Activated CD8-positive, alpha-beta T cell treated with anti-CD3 and anti-CD28 coated beads, Interleukin-2, amount 10 ng/mL, durations not matched to agents 7 days and 5 days (primary cell): ENCODE measurements around the gene RBFOX1. TPM values are rescaled to one million over a fixed set of nuclear protein-coding genes. Genes with fewer than 3 reads are reported as not detected.

Experiments
- ATAC-seq: fragments of 150-1000 bp; cut with Tn5 transposase; one replicate; pipeline ENCODE4 v1.10.0; 2021; ENCODE audit warnings: moderate library complexity
- CTCF ChIA-PET: fragments of 350-600 bp; sonication (Branson Sonifier 250); formaldehyde crosslinking; loops from one replicate; lab custom pipeline; 2021; ENCODE audit warnings: antibody characterized with exemption; lab: Charles Lee
- POLR2A ChIA-PET: fragments of 350-600 bp; sonication (Branson Sonifier 250); formaldehyde crosslinking; loops from one replicate; lab custom pipeline; 2021; ENCODE audit warnings: antibody characterized with exemption; lab: Charles Lee
- DNase-seq: peaks from one replicate; pipeline ENCODE4 v3.0.0-alpha.2; 2020
- H3K27ac Mint-ChIP-seq: one replicate; pipeline ENCODE4 v1.8.0; 2021; ENCODE audit warnings: mild to moderate bottlenecking, mixed read lengths
- H3K27me3 Mint-ChIP-seq: one replicate; pipeline ENCODE4 v1.8.0; 2021; ENCODE audit warnings: low read depth, mixed read lengths
- H3K36me3 Mint-ChIP-seq: one replicate; pipeline ENCODE4 v1.8.0; 2021; ENCODE audit warnings: low read depth, mixed read lengths
- H3K4me1 Mint-ChIP-seq: one replicate; pipeline ENCODE4 v1.8.0; 2021; ENCODE audit warnings: low read depth, mixed read lengths
- H3K4me3 Mint-ChIP-seq: one replicate; pipeline ENCODE4 v1.8.0; 2021; ENCODE audit warnings: mild to moderate bottlenecking, mixed read lengths
- H3K9me3 Mint-ChIP-seq: one replicate; pipeline ENCODE4 v1.8.0; 2022; ENCODE audit warnings: mixed read lengths; ENCODE audit not compliant: insufficient read depth
- total RNA-seq, 2 experiments: library from RNA; stranded (reverse); gene quantifications; one replicate each; pipeline ENCODE4 v1.2.3, GENCODE V29; 2021

Gene RBFOX1
- total RNA-seq, 2 experiments from 2014 or later: not detected

GRCh38 chr16:7644176-7644575, 311.5 kb downstream of the RBFOX1 start:
- Mint-ChIP-seq H3K27me3 (no peaks in the 10 kb centered on the region), H3K36me3 (no peaks in the 10 kb centered on the region), H3K4me1 (no peaks in the 10 kb centered on the region), H3K4me3 (no peak overlapping the region), H3K27ac (no peak overlapping the region), H3K9me3 (peaks cover 17% of the 10 kb centered on the region)
- CTCF ChIA-PET: no interaction called here
- DNase-seq (no peak), ATAC-seq (no peak)
- POLR2A ChIA-PET: no interaction called here

DNA sequence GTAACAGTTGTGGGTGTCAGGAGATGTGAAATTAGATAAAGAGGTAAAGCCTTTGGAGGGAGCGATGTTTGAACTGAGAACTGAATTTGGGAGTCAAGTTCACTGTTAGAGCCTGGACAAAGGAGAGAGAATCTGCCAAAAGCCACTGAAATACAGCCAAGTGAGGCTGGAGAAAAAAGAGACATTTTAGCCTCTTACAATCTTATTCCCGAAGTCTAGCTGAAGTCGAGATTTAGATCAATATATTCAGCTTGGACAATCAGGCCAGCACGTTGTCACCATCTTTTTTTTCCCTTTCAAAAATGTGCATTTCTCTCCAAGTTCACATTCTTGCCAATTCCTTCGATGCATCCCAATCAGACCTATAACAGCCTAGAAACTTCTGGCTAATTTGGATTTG, 312.2 kb downstream of the RBFOX1 start:
- POLR2A ChIA-PET: no interaction called here
- H3K4me3 Mint-ChIP-seq: no peak overlapping the region

GRCh38 chr16:7646821-7647500, 314.3 kb downstream of the RBFOX1 start:
- ChIA-PET CTCF (no interaction called here), POLR2A (no interaction called here)
- no peaks in the 10 kb centered on the region for H3K4me1 Mint-ChIP-seq
- DNase-seq (no peak), ATAC-seq (no peak)
- no peak overlapping the region for H3K4me3 Mint-ChIP-seq
- H3K27ac Mint-ChIP-seq: no peak overlapping the region
- no peaks in the 10 kb centered on the region for H3K36me3 Mint-ChIP-seq
- no peaks in the 10 kb centered on the region for H3K27me3 Mint-ChIP-seq
- peaks cover 22% of the 10 kb centered on the region for H3K9me3 Mint-ChIP-seq

More for the DNA sequence above, 312.2 kb downstream of the RBFOX1 start:
- Mint-ChIP-seq H3K27me3 (no peaks in the 10 kb centered on the region), H3K9me3 (peaks cover 17% of the 10 kb centered on the region), H3K27ac (no peak overlapping the region), H3K36me3 (no peaks in the 10 kb centered on the region), H3K4me1 (no peaks in the 10 kb centered on the region)
- CTCF ChIA-PET: no interaction called here
- DNase-seq: no peak
- ATAC-seq: no peak

DNA sequence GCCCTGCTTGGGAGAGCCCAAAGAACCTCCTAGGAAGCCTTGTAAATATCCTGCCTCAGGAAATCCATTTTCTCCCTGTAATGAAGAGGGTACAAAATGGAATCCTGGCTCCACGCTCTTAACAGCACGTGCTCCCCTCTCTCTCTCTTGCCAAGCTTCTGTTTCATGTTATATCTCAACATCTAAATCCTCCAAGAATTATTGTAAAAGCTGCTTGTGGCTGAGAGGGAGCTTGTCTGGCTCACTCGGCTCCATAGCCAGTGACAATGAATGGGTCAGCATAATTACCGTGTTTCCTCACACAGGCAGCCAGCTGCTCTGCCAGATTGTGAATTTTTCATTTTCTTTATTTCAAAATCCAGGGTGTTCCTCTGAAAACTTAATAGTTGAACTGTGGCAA, 317.8 kb downstream of the RBFOX1 start:
- Mint-ChIP-seq H3K36me3 (no peaks in the 10 kb centered on the region), H3K27me3 (no peaks in the 10 kb centered on the region), H3K27ac (no peak overlapping the region), H3K9me3 (peaks cover 21% of the 10 kb centered on the region), H3K4me3 (no peak overlapping the region), H3K4me1 (no peaks in the 10 kb centered on the region)
- CTCF ChIA-PET: no interaction called here
- DNase-seq: no peak
- ATAC-seq: no peak
- POLR2A ChIA-PET: no interaction called here

- ChIA-PET CTCF (no interaction called here), POLR2A (no interaction called here)
- no peaks in the 10 kb centered on the region for H3K27me3 Mint-ChIP-seq
- no peak for DNase-seq
- no peak for ATAC-seq
- H3K36me3 Mint-ChIP-seq: no peaks in the 10 kb centered on the region
- peaks cover 12% of the 10 kb centered on the region for H3K9me3 Mint-ChIP-seq
- H3K27ac Mint-ChIP-seq: no peak overlapping the region
- H3K4me1 Mint-ChIP-seq: no peaks in the 10 kb centered on the region
- no peak overlapping the region for H3K4me3 Mint-ChIP-seq
Observed at GRCh38 chr16:7651803-7652570, 319.3 kb downstream of the RBFOX1 start.

GRCh38 chr16:7653746-7654461, 321.3 kb downstream of the RBFOX1 start:
- no peak for DNase-seq
- POLR2A ChIA-PET: no interaction called here
- no peak for ATAC-seq
- Mint-ChIP-seq H3K27me3 (no peaks in the 10 kb centered on the region), H3K9me3 (peaks cover 13% of the 10 kb centered on the region), H3K4me1 (no peaks in the 10 kb centered on the region), H3K4me3 (no peak overlapping the region), H3K36me3 (no peaks in the 10 kb centered on the region), H3K27ac (no peak overlapping the region)
- CTCF ChIA-PET: no interaction called here

DNA sequence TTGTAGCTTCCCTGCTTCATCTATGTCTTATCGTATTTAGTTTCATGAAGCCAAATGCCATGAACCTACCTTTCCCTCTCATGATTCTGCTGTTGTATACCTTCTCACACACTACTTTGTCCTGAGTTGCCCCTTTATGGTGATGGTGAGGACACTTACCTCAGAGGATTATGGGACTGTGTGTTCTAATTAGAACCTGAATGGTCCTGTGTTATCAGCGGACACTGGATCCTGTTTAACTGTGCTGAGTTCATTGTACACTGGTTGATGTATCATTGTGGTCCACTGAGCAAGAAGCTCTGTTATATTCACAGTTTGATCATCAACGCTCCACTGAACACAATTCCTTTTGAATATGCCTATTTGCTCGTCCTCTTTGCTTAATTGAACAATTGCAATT, 343.0 kb downstream of the RBFOX1 start:
- CTCF ChIA-PET: no interaction called here
- Mint-ChIP-seq H3K4me1 (no peaks in the 10 kb centered on the region), H3K4me3 (no peak overlapping the region), H3K36me3 (no peaks in the 10 kb centered on the region), H3K27ac (no peak overlapping the region), H3K9me3 (peaks cover 9% of the 10 kb centered on the region), H3K27me3 (no peaks in the 10 kb centered on the region)
- POLR2A ChIA-PET: no interaction called here
- no peak for DNase-seq
- ATAC-seq: no peak

GRCh38 chr16:7680296-7680695, 347.7 kb downstream of the RBFOX1 start:
- no peak overlapping the region for H3K27ac Mint-ChIP-seq

GRCh38 chr16:7688811-7689210, 356.2 kb downstream of the RBFOX1 start:
- H3K4me1 Mint-ChIP-seq: no peaks in the 10 kb centered on the region
- CTCF ChIA-PET: no interaction called here
- peaks cover 11% of the 10 kb centered on the region for H3K9me3 Mint-ChIP-seq
- H3K36me3 Mint-ChIP-seq: no peaks in the 10 kb centered on the region
- POLR2A ChIA-PET: no interaction called here
- H3K27me3 Mint-ChIP-seq: no peaks in the 10 kb centered on the region
- H3K4me3 Mint-ChIP-seq: no peak overlapping the region
- no peak for DNase-seq
- no peak overlapping the region for H3K27ac Mint-ChIP-seq
- no peak for ATAC-seq

More at GRCh38 chr16:7680296-7680695, 347.7 kb downstream of the RBFOX1 start:
- POLR2A ChIA-PET: no interaction called here
- ATAC-seq: no peak
- no peaks in the 10 kb centered on the region for H3K36me3 Mint-ChIP-seq
- no peak overlapping the region for H3K4me3 Mint-ChIP-seq
- DNase-seq: no peak
- no peaks in the 10 kb centered on the region for H3K4me1 Mint-ChIP-seq
- no peaks in the 10 kb centered on the region for H3K27me3 Mint-ChIP-seq
- H3K9me3 Mint-ChIP-seq: peaks cover 10% of the 10 kb centered on the region
- CTCF ChIA-PET: no interaction called here

DNA sequence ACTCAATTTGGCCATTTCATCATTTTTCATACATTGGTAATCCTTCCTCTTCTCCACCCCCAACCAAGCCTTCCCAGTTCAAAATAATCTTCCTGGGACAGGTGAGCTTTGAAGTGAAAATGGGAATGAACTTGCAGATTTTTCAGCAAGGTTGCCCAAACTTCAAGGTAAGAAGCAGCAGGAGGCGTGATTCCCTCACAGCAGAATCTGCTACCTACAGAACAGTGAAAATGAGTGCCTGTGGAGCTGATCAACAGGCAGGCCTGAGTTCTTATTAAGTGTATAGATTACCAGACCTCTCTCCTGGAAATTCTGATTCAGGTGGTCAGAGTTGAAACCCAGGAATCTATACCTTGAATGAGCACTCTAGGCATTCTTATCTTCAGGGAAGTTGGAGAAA, 356.6 kb downstream of the RBFOX1 start:
- ATAC-seq: no peak
- Mint-ChIP-seq H3K36me3 (no peaks in the 10 kb centered on the region), H3K9me3 (peaks cover 11% of the 10 kb centered on the region), H3K4me3 (no peak overlapping the region), H3K27ac (no peak overlapping the region), H3K4me1 (no peaks in the 10 kb centered on the region), H3K27me3 (no peaks in the 10 kb centered on the region)
- no peak for DNase-seq
- CTCF ChIA-PET: no interaction called here
- POLR2A ChIA-PET: no interaction called here

- Mint-ChIP-seq H3K27me3 (no peaks in the 10 kb centered on the region), H3K27ac (no peak overlapping the region), H3K9me3 (peaks cover 6% of the 10 kb centered on the region), H3K4me1 (no peaks in the 10 kb centered on the region), H3K36me3 (no peaks in the 10 kb centered on the region), H3K4me3 (no peak overlapping the region)
- no peak for ATAC-seq
- ChIA-PET CTCF (no interaction called here), POLR2A (no interaction called here)
- DNase-seq: no peak
Observed at GRCh38 chr16:7691533-7691932, 358.9 kb downstream of the RBFOX1 start.

- POLR2A ChIA-PET: no interaction called here
- CTCF ChIA-PET: no interaction called here
- ATAC-seq: no peak
- Mint-ChIP-seq H3K9me3 (peaks cover 7% of the 10 kb centered on the region), H3K4me1 (no peaks in the 10 kb centered on the region), H3K27me3 (no peaks in the 10 kb centered on the region), H3K36me3 (no peaks in the 10 kb centered on the region), H3K27ac (no peak overlapping the region), H3K4me3 (no peak overlapping the region)
- no peak for DNase-seq
Observed at GRCh38 chr16:7703672-7704071, 371.0 kb downstream of the RBFOX1 start.
